NCI-H1930 (cell line): Measurements from ENCODE around the gene DCC.
A peak's percentile ranks its signal among the peaks of the same experiment; 100 is the strongest.

Source experiments
- DNase-seq, 2 experiments: peaks; one replicate each; lab custom pipeline; 2025; lab: John Stamatoyannopoulos, UW

The DCC gene

GRCh38 chr18:52426041-52426440 is 86.0 kb downstream of the DCC start:
- no peak for DNase-seq

GRCh38 chr18:52426462-52426861 is 86.5 kb downstream of the DCC start:
- no peak for DNase-seq

- no peak for DNase-seq
Measured at GRCh38 chr18:52427521-52428175, 87.7 kb downstream of the DCC start.

- no peak for DNase-seq
Measured at GRCh38 chr18:52431683-52432082, 91.7 kb downstream of the DCC start.

- DNase-seq = no peak
Measured at GRCh38 chr18:52433797-52434196, 93.8 kb downstream of the DCC start.

- no peak for DNase-seq
Measured at GRCh38 chr18:52435301-52435700, 95.3 kb downstream of the DCC start.

- DNase-seq = no peak
Measured at GRCh38 chr18:52437161-52437560, 97.2 kb downstream of the DCC start.

- DNase-seq = peak in 1 of 2 experiments; percentile 44
Measured at GRCh38 chr18:52439457-52439856, 99.5 kb downstream of the DCC start.

GRCh38 chr18:52441794-52442193 is 101.8 kb downstream of the DCC start:
- DNase-seq = no peak

GRCh38 chr18:52442686-52443085 is 102.7 kb downstream of the DCC start:
- no peak for DNase-seq

GRCh38 chr18:52451256-52451655 is 111.3 kb downstream of the DCC start:
- DNase-seq = no peak

GRCh38 chr18:52451851-52452250 is 111.9 kb downstream of the DCC start:
- no peak for DNase-seq

- DNase-seq = no peak
Measured at GRCh38 chr18:52452427-52452826, 112.4 kb downstream of the DCC start.

GRCh38 chr18:52459890-52460289 is 119.9 kb downstream of the DCC start:
- no peak for DNase-seq

GRCh38 chr18:52462853-52463252 is 122.9 kb downstream of the DCC start:
- DNase-seq = no peak

- no peak for DNase-seq
Measured at GRCh38 chr18:52465391-52465790, 125.4 kb downstream of the DCC start.

GRCh38 chr18:52468496-52468895 is 128.5 kb downstream of the DCC start:
- no peak for DNase-seq

- no peak for DNase-seq
Measured at GRCh38 chr18:52475325-52475724, 135.3 kb downstream of the DCC start.

- no peak for DNase-seq
Measured at GRCh38 chr18:52481116-52481515, 141.1 kb downstream of the DCC start.

GRCh38 chr18:52484977-52485376 is 145.0 kb downstream of the DCC start:
- DNase-seq = no peak

- DNase-seq = no peak
Measured at GRCh38 chr18:52486052-52486451, 146.1 kb downstream of the DCC start.

GRCh38 chr18:52489396-52490306 is 149.7 kb downstream of the DCC start:
- peak; percentile 33 to 78 for DNase-seq

GRCh38 chr18:52496426-52496825 is 156.4 kb downstream of the DCC start:
- no peak for DNase-seq
